Neural progenitor cell (in vitro differentiated cells): ENCODE results near the gene GBP3. TPM values are rescaled to one million over a fixed set of nuclear protein-coding genes. Genes with fewer than 3 reads are reported as not detected.

ENCODE experiments used
- DNase-seq: peaks from one replicate; pipeline ENCODE4 v3.0.0-alpha.2; 2016; ENCODE audit warnings: low spot score
- H2AFZ ChIP-seq: fragments of 200-600 bp; sonication (generic); replicated peaks from 2 replicates; pipeline ENCODE4 v1.6.1; 2016; ENCODE audit warnings: antibody characterized with exemption
- H3F3A ChIP-seq: fragments of 200-600 bp; sonication (generic); 2 replicates; pipeline ENCODE4 v1.6.1; 2016; ENCODE audit warnings: antibody characterized with exemption, low read depth
- H3K27ac ChIP-seq: fragments of 200-600 bp; sonication (generic); 2 replicates; pipeline ENCODE4 v1.5.1; 2016; ENCODE audit warnings: mild to moderate bottlenecking
- H3K27me3 ChIP-seq: fragments of 200-600 bp; sonication (generic); 2 replicates; pipeline ENCODE4 v1.6.1; 2016; ENCODE audit warnings: mild to moderate bottlenecking, moderate library complexity
- H3K36me3 ChIP-seq: fragments of 200-600 bp; sonication (generic); 2 replicates; pipeline ENCODE4 v1.5.1; 2016
- H3K4me1 ChIP-seq: fragments of 200-600 bp; sonication (generic); 2 replicates; pipeline ENCODE4 v1.6.1; 2016; ENCODE audit warnings: mixed run types
- H3K4me2 ChIP-seq: fragments of 200-600 bp; sonication (generic); 2 replicates; pipeline ENCODE4 v1.6.1; 2016
- H3K4me3 ChIP-seq: fragments of 200-600 bp; sonication (generic); 2 replicates; pipeline ENCODE4 v1.5.1; 2016
- H3K79me2 ChIP-seq: fragments of 200-600 bp; sonication (generic); 2 replicates; pipeline ENCODE4 v1.6.1; 2016; ENCODE audit warnings: low read depth
- H3K9ac ChIP-seq: fragments of 200-600 bp; sonication (generic); 2 replicates; pipeline ENCODE4 v1.6.1; 2016
- H3K9me3 ChIP-seq: fragments of 200-600 bp; sonication (generic); 2 replicates; pipeline ENCODE4 v1.5.1; 2016; ENCODE audit warnings: low read depth
- H4K20me1 ChIP-seq: fragments of 200-600 bp; sonication (generic); 2 replicates; pipeline ENCODE4 v1.6.1; 2016; ENCODE audit warnings: low read depth
- H3K27ac Mint-ChIP-seq: 3 replicates; pipeline ENCODE4 v1.8.0; 2021; ENCODE audit warnings: mixed read lengths
- H3K27me3 Mint-ChIP-seq: 2 replicates; pipeline ENCODE4 v1.8.0; 2022; ENCODE audit warnings: low read depth, mild to moderate bottlenecking, inconsistent platforms, moderate library complexity, mixed read lengths; ENCODE audit not compliant: insufficient read depth
- H3K36me3 Mint-ChIP-seq: 3 replicates; pipeline ENCODE4 v1.8.0; 2021; ENCODE audit warnings: mixed read lengths
- H3K4me1 Mint-ChIP-seq: 3 replicates; pipeline ENCODE4 v1.8.0; 2021; ENCODE audit warnings: mixed read lengths
- H3K4me3 Mint-ChIP-seq: 3 replicates; pipeline ENCODE4 v1.8.0; 2021; ENCODE audit warnings: mild to moderate bottlenecking, moderate library complexity, mixed read lengths
- H3K9me3 Mint-ChIP-seq: 3 replicates; pipeline ENCODE4 v1.8.0; 2020; ENCODE audit warnings: mixed read lengths
- EZH2 ChIP-seq: fragments of 200-600 bp; sonication (generic); IDR thresholded peaks from 2 replicates; pipeline ENCODE4 v1.6.1; 2017; ENCODE audit warnings: antibody characterized with exemption, mild to moderate bottlenecking, moderate library complexity
- EZH2phosphoT487 ChIP-seq: fragments of 200-600 bp; sonication (generic); IDR thresholded peaks from 2 replicates; pipeline ENCODE4 v1.6.1; 2017; ENCODE audit warnings: antibody characterized with exemption
- total RNA-seq: library from RNA; depleted of rRNA; stranded (reverse); fragments of >200 nt; gene quantifications from 2 replicates; pipeline ENCODE4 v1.2.3, GENCODE V29; 2015; ENCODE audit warnings: low replicate concordance
- TF ChIP-seq, protein P1 (sequence below): fragments of 200-600 bp; sonication (generic); IDR thresholded peaks from 2 replicates; pipeline ENCODE4 v1.5.1; 2017; ENCODE audit warnings: antibody characterized with exemption, mild to moderate bottlenecking

The GBP3 gene
- total RNA-seq, 1 donor from 2014 or later = not detected

DNA sequence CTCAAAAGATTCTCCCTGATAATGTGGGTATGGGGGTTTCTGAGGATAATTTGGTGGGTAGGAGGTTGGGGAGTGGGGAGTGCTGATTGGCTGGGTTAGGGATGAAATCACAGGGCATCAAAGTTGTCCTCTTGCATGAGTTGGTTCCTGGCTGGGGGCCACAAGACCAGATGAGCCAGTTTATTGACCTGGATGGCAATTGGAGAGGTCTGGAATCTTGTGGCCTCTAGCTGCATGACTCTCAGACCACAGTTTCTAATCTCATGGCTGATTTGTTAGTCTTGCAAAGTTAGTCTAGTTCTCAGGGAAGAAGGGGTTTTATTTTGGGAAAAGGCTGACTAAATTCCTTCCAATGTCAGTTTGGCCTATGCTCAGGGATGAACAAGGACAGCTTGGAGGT is 45.6 kb upstream of the GBP3 start:
- H3K27ac Mint-ChIP-seq = no peak overlapping the region
- Histone ChIP-seq H3K9ac (no peak overlapping the region), H4K20me1 (no peaks in the 10 kb centered on the region), H3F3A (no peaks in the 10 kb centered on the region), H3K4me1 (no peaks in the 10 kb centered on the region), H3K4me3 (no peak overlapping the region), H3K36me3 (no peaks in the 10 kb centered on the region), H3K27me3 (no peaks in the 10 kb centered on the region), H3K9me3 (no peaks in the 10 kb centered on the region), H3K27ac (no peak overlapping the region), H2AFZ (no peak overlapping the region), H3K4me2 (no peak overlapping the region), H3K79me2 (no peaks in the 10 kb centered on the region)
- H3K36me3 Mint-ChIP-seq = no peaks in the 10 kb centered on the region
- no peak for DNase-seq
- H3K27me3 Mint-ChIP-seq = no peaks in the 10 kb centered on the region
- H3K4me3 Mint-ChIP-seq = no peak overlapping the region
- H3K9me3 Mint-ChIP-seq = peaks cover 2% of the 10 kb centered on the region
- H3K4me1 Mint-ChIP-seq = peaks cover 11% of the 10 kb centered on the region
- TF ChIP-seq EZH2phosphoT487 (no peak), EZH2 (no peak)

DNA sequence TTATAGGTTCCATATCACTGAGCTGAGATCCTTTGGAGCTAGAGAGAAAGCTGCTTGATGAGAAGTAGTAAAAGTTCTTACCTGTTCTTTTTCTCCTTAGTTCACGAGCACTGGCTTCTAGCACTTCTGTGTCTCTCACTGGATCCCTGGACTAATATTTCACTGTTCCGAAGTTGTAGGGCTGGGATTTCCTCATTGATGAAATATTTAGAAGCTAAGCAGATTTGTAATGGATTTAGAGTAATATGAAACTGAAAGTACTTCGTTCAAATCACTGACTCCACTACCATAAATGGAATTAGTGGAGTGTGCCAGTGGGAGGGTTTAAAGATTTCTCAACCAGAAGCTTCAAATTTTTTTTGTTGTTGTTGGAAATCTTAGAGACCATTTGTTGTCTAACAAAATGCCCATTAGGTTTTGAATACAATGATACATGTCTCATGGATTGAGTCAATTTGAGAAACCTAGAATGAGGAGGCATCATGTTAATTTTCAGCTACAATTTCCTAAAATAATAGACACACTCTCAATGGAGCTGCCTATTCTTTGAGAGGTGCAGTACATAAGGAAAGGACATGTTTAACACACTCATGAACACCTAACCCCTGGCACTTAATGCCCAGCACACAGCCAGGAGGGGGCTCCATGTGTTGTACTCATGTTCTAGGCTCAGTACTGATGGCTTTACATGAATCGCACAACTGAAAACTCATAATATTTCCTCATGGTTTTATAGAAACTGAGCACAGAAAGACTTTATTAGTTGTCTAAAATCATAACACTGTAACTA is 42.6 kb upstream of the GBP3 start, which contains the start of gene GBP1:
TSS of gene GBP1 (minus strand) at position 130 of the 790 bp plus-strand sequence. CDS start 1,974 bp downstream, outside the sequence.
- Histone ChIP-seq H3K27ac (no peak within 1 kb of the TSS), H3K4me1 (no peaks in the 10 kb centered on the region)

GRCh38 chr1:89064632-89065031 is 42.0 kb upstream of the GBP3 start:
- Histone ChIP-seq H3K36me3 (no peaks in the 10 kb centered on the region), H3K9me3 (no peaks in the 10 kb centered on the region), H3K4me1 (no peaks in the 10 kb centered on the region), H3F3A (no peaks in the 10 kb centered on the region), H4K20me1 (no peaks in the 10 kb centered on the region), H3K27me3 (no peaks in the 10 kb centered on the region), H3K27ac (no peak overlapping the region), H2AFZ (no peak overlapping the region), H3K9ac (no peak overlapping the region), H3K4me2 (no peak overlapping the region), H3K79me2 (no peaks in the 10 kb centered on the region), H3K4me3 (no peak overlapping the region)
- peaks cover 11% of the 10 kb centered on the region for H3K4me1 Mint-ChIP-seq
- H3K9me3 Mint-ChIP-seq = no peaks in the 10 kb centered on the region
- no peak for DNase-seq
- TF ChIP-seq, protein P1, sequence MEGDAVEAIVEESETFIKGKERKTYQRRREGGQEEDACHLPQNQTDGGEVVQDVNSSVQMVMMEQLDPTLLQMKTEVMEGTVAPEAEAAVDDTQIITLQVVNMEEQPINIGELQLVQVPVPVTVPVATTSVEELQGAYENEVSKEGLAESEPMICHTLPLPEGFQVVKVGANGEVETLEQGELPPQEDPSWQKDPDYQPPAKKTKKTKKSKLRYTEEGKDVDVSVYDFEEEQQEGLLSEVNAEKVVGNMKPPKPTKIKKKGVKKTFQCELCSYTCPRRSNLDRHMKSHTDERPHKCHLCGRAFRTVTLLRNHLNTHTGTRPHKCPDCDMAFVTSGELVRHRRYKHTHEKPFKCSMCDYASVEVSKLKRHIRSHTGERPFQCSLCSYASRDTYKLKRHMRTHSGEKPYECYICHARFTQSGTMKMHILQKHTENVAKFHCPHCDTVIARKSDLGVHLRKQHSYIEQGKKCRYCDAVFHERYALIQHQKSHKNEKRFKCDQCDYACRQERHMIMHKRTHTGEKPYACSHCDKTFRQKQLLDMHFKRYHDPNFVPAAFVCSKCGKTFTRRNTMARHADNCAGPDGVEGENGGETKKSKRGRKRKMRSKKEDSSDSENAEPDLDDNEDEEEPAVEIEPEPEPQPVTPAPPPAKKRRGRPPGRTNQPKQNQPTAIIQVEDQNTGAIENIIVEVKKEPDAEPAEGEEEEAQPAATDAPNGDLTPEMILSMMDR = no peak
- TF ChIP-seq EZH2 (no peak), EZH2phosphoT487 (no peak)
- no peaks in the 10 kb centered on the region for H3K36me3 Mint-ChIP-seq
- H3K27ac Mint-ChIP-seq = no peak overlapping the region
- H3K4me3 Mint-ChIP-seq = no peak overlapping the region
- H3K27me3 Mint-ChIP-seq = no peaks in the 10 kb centered on the region

More for the DNA sequence above, 42.6 kb upstream of the GBP3 start, which contains the start of gene GBP1:
- no peaks in the 10 kb centered on the region for H3K36me3 ChIP-seq
- Mint-ChIP-seq H3K27me3 (no peaks in the 10 kb centered on the region), H3K4me1 (peaks cover 11% of the 10 kb centered on the region), H3K36me3 (no peaks in the 10 kb centered on the region), H3K4me3 (no peak within 1 kb of the TSS), H3K27ac (no peak within 1 kb of the TSS), H3K9me3 (no peaks in the 10 kb centered on the region)
- no peak within 1 kb of the TSS for H3K4me2 ChIP-seq
- H3K9ac ChIP-seq = no peak within 1 kb of the TSS
- H4K20me1 ChIP-seq = no peaks in the 10 kb centered on the region
- H3K4me3 ChIP-seq = no peak within 1 kb of the TSS
- H3K27me3 ChIP-seq = no peaks in the 10 kb centered on the region
- H3K9me3 ChIP-seq = no peaks in the 10 kb centered on the region
- no peak within 1 kb of the TSS for H2AFZ ChIP-seq
- no peaks in the 10 kb centered on the region for H3K79me2 ChIP-seq
- DNase-seq = no peak
- no peaks in the 10 kb centered on the region for H3F3A ChIP-seq
- TF ChIP-seq, protein P1 = no peak
- TF ChIP-seq EZH2 (no peak), EZH2phosphoT487 (no peak)

GRCh38 chr1:89063094-89063493 is 40.4 kb upstream of the GBP3 start:
- Histone ChIP-seq H3K4me1 (no peaks in the 10 kb centered on the region), H3K4me2 (no peak overlapping the region), H3K27me3 (no peaks in the 10 kb centered on the region), H3K9ac (no peak overlapping the region), H3K4me3 (no peak overlapping the region), H3K9me3 (no peaks in the 10 kb centered on the region), H3F3A (no peaks in the 10 kb centered on the region), H3K36me3 (no peaks in the 10 kb centered on the region), H4K20me1 (no peaks in the 10 kb centered on the region), H2AFZ (no peak overlapping the region), H3K27ac (no peak overlapping the region), H3K79me2 (no peaks in the 10 kb centered on the region)
- no peaks in the 10 kb centered on the region for H3K36me3 Mint-ChIP-seq
- no peak for TF ChIP-seq EZH2phosphoT487
- TF ChIP-seq, protein P1 = no peak
- no peak for TF ChIP-seq EZH2
- H3K27me3 Mint-ChIP-seq = no peaks in the 10 kb centered on the region
- no peaks in the 10 kb centered on the region for H3K9me3 Mint-ChIP-seq
- no peak overlapping the region for H3K4me3 Mint-ChIP-seq
- H3K4me1 Mint-ChIP-seq = peaks cover 10% of the 10 kb centered on the region
- H3K27ac Mint-ChIP-seq = no peak overlapping the region
- no peak for DNase-seq
